H1 (cell line): ENCODE results near the gene NR2F1-AS1. TPM values are rescaled to one million over a fixed set of nuclear protein-coding genes. Genes with fewer than 3 reads are reported as not detected.

Experiments
- CTCF ChIA-PET: fragments of 300-600 bp; sonication (Branson Sonifier 250); formaldehyde crosslinking; loops from one replicate; lab custom pipeline; 2021; ENCODE audit not compliant: partially characterized antibody; lab: Charles Lee
- POLR2A ChIA-PET: fragments of 300-600 bp; sonication (Branson Sonifier 250); formaldehyde crosslinking; loops from one replicate; lab custom pipeline; 2021; ENCODE audit warnings: inconsistent platforms; ENCODE audit not compliant: partially characterized antibody; lab: Charles Lee
- DNase-seq, 2 experiments: peaks; one replicate each; pipeline versions ENCODE4 v3.0.0 to v3.0.0-alpha.2; 2010 to 2022; ENCODE audit warnings: low spot score in 2 of 2, low read depth in 1 of 2, mixed read lengths in 1 of 2
- FAIRE-seq: peaks from 2 replicates; lab custom pipeline; 2011; peaks lifted over from hg19 to GRCh38; lab: Jason Lieb, UNC
- H2AFZ ChIP-seq: 2 replicates; pipeline ENCODE4 v1.8.1; 2012; ENCODE audit warnings: low read length, inconsistent platforms
- H2AK5ac ChIP-seq: 2 replicates; pipeline ENCODE4 v1.6.1; 2013; ENCODE audit warnings: low read depth, low read length
- H2BK120ac ChIP-seq: replicated peaks from 2 replicates; pipeline ENCODE3; 2013; ENCODE audit warnings: low read depth, low read length, inconsistent platforms
- H2BK12ac ChIP-seq: 2 replicates; pipeline ENCODE4 v1.6.1; 2013; ENCODE audit warnings: low read depth, low read length
- H2BK15ac ChIP-seq: 2 replicates; pipeline ENCODE4 v1.6.1; 2013; ENCODE audit warnings: low read length
- H2BK20ac ChIP-seq: 2 replicates; pipeline ENCODE4 v1.6.1; 2013; ENCODE audit warnings: low read length
- H2BK5ac ChIP-seq: 2 replicates; pipeline ENCODE4 v1.6.1; 2013; ENCODE audit warnings: low read depth, low read length
- H3K14ac ChIP-seq: 2 replicates; pipeline ENCODE4 v1.6.1; 2013; ENCODE audit warnings: inconsistent platforms; ENCODE audit not compliant: insufficient read length
- H3K18ac ChIP-seq: 2 replicates; pipeline ENCODE4 v1.6.1; 2013; ENCODE audit warnings: low read length; ENCODE audit errors: extremely low read depth
- H3K23ac ChIP-seq: 2 replicates; pipeline ENCODE4 v1.6.1; 2013; ENCODE audit warnings: inconsistent platforms; ENCODE audit not compliant: insufficient read length
- H3K23me2 ChIP-seq: 2 replicates; pipeline ENCODE4 v1.6.1; 2013; ENCODE audit warnings: low read depth, low read length
- H3K27ac ChIP-seq: 2 replicates; pipeline ENCODE4 v1.6.1; 2011; ENCODE audit warnings: low read depth, low read length, inconsistent platforms
- H3K27me3 ChIP-seq, 4 experiments: replicated peaks in 1 of 4; 1 replicate in 1 of 4; 2 replicates in 3 of 4; pipeline versions ENCODE4 v1.6.1 to v1.8.1; 2011 to 2013; ENCODE audit warnings: low read length in 3 of 4, mild to moderate bottlenecking in 3 of 4, inconsistent platforms in 2 of 4, mixed read lengths in 2 of 4, moderate library complexity in 1 of 4; ENCODE audit not compliant: control insufficient read depth in 3 of 4, insufficient read depth in 3 of 4; ENCODE audit errors: extremely low read depth in 1 of 4
- H3K36me3 ChIP-seq, 4 experiments: 2 replicates each; pipeline versions ENCODE4 v1.6.1 to v1.8.1; 2011 to 2013; ENCODE audit warnings: mild to moderate bottlenecking in 4 of 4, low read length in 3 of 4, moderate library complexity in 2 of 4, control low read depth in 1 of 4, inconsistent platforms in 1 of 4; ENCODE audit not compliant: insufficient read depth in 4 of 4, control insufficient read depth in 2 of 4
- H3K4ac ChIP-seq: replicated peaks from 2 replicates; pipeline ENCODE3; 2013; ENCODE audit warnings: low read length, low read depth, mixed read lengths, inconsistent platforms; ENCODE audit not compliant: insufficient read length
- H3K4me1 ChIP-seq, 4 experiments: replicated peaks in 1 of 4; 1 replicate in 1 of 4; 2 replicates in 3 of 4; pipeline versions ENCODE4 v1.6.1 to v1.8.1; 2011 to 2013; ENCODE audit warnings: low read length in 3 of 4, inconsistent platforms in 2 of 4, mixed read lengths in 1 of 4; ENCODE audit not compliant: insufficient read depth in 4 of 4, control insufficient read depth in 3 of 4
- H3K4me2 ChIP-seq, 2 experiments: 2 replicates each; pipeline versions ENCODE4 v1.6.1 to v1.8.1; 2011 to 2013; ENCODE audit warnings: low read depth in 2 of 2, low read length in 2 of 2, control low read depth in 1 of 2, inconsistent platforms in 1 of 2, mild to moderate bottlenecking in 1 of 2; ENCODE audit not compliant: insufficient read depth in 1 of 2
- H3K4me3 ChIP-seq, 4 experiments: fragments of 200-600, 300-600 bp in 1 of 4; sonication (generic), shearing (Covaris generic), sonication (Bioruptor Twin) in 1 of 4; 2 replicates each; pipeline versions ENCODE4 v1.5.1 to v1.8.1; 2011 to 2016; ENCODE audit warnings: low read length in 4 of 4, low read depth in 3 of 4, control low read depth in 2 of 4, inconsistent platforms in 2 of 4, mild to moderate bottlenecking in 2 of 4, mixed read lengths in 1 of 4, moderate library complexity in 1 of 4; ENCODE audit not compliant: insufficient read depth in 2 of 4; ENCODE audit errors: extremely low read depth in 1 of 4
- H3K56ac ChIP-seq: replicated peaks from 2 replicates; pipeline ENCODE3; 2013; ENCODE audit warnings: low read depth, mild to moderate bottlenecking, mixed read lengths, low read length, inconsistent platforms; ENCODE audit not compliant: insufficient read length
- H3K79me1 ChIP-seq: 2 replicates; pipeline ENCODE4 v1.6.1; 2013; ENCODE audit warnings: low read depth, low read length, control low read depth
- H3K79me2 ChIP-seq, 2 experiments: 2 replicates each; pipeline versions ENCODE4 v1.6.1 to v1.8.1; 2012 to 2013; ENCODE audit warnings: low read length in 2 of 2, mild to moderate bottlenecking in 2 of 2, inconsistent platforms in 1 of 2; ENCODE audit not compliant: insufficient read depth in 2 of 2, control insufficient read depth in 1 of 2
- H3K9ac ChIP-seq, 4 experiments: replicated peaks in 1 of 4; 1 replicate in 1 of 4; 2 replicates in 3 of 4; pipeline versions ENCODE4 v1.6.1 to v1.8.1; 2011 to 2013; ENCODE audit warnings: low read depth in 3 of 4, low read length in 3 of 4, control low read depth in 2 of 4, mild to moderate bottlenecking in 2 of 4, moderate library complexity in 2 of 4, inconsistent platforms in 1 of 4; ENCODE audit errors: extremely low read depth in 1 of 4
- H3K9me3 ChIP-seq, 2 experiments: 2 replicates each; pipeline versions ENCODE4 v1.6.1 to v1.8.1; 2012 to 2013; ENCODE audit warnings: mild to moderate bottlenecking in 2 of 2, moderate library complexity in 2 of 2, control low read depth in 1 of 2, inconsistent platforms in 1 of 2, low read depth in 1 of 2, low read length in 1 of 2, mixed read lengths in 1 of 2; ENCODE audit not compliant: insufficient read depth in 2 of 2
- H4K20me1 ChIP-seq, 2 experiments: replicated peaks in 1 of 2; 2 replicates each; pipeline versions ENCODE3 to v1.8.1; 2011 to 2013; ENCODE audit warnings: inconsistent platforms in 2 of 2, low read length in 2 of 2, mild to moderate bottlenecking in 1 of 2; ENCODE audit not compliant: insufficient read depth in 2 of 2, control insufficient read depth in 1 of 2
- H4K5ac ChIP-seq: 2 replicates; pipeline ENCODE4 v1.6.1; 2013; ENCODE audit warnings: low read length, low read depth, mixed read lengths, inconsistent platforms; ENCODE audit not compliant: insufficient read length
- H4K8ac ChIP-seq: 2 replicates; pipeline ENCODE4 v1.8.0; 2013; ENCODE audit warnings: mild to moderate bottlenecking, moderate library complexity, low read length, inconsistent platforms; ENCODE audit not compliant: insufficient read depth; ENCODE audit errors: extremely low read depth
- H4K91ac ChIP-seq: replicated peaks from 2 replicates; pipeline ENCODE3; 2013; ENCODE audit warnings: low read length, mixed read lengths, inconsistent platforms; ENCODE audit not compliant: insufficient read length
- ATF3 ChIP-seq: IDR thresholded peaks from 2 replicates; pipeline ENCODE4 v1.6.1; 2011; ENCODE audit warnings: low read depth, mild to moderate bottlenecking, low read length; ENCODE audit not compliant: insufficient read depth
- BRCA1 ChIP-seq: IDR thresholded peaks from 2 replicates; pipeline ENCODE4 v1.6.1; 2012; ENCODE audit warnings: low read depth, low read length, improper control_type of control experiment
- CBX5 ChIP-seq: fragments of 300-800, 300-1000 bp; sonication (generic); IDR thresholded peaks from 2 replicates; pipeline ENCODE4 v1.7.1; 2016; ENCODE audit warnings: antibody characterized with exemption, low read length, low read depth
- CTBP2 ChIP-seq: IDR thresholded peaks from 2 replicates; pipeline ENCODE4 v1.7.0; 2011; ENCODE audit warnings: borderline replicate concordance, mild to moderate bottlenecking, moderate library complexity, mixed read lengths, low read length; ENCODE audit not compliant: insufficient read depth, insufficient read length
- GABPA ChIP-seq: IDR thresholded peaks from 2 replicates; pipeline ENCODE4 v1.6.1; 2011; ENCODE audit warnings: mild to moderate bottlenecking, low read length, moderate library complexity, borderline replicate concordance; ENCODE audit not compliant: insufficient read depth
- GTF2F1 ChIP-seq: IDR thresholded peaks from 2 replicates; pipeline ENCODE4 v1.6.1; 2012; ENCODE audit warnings: low read depth, low read length, improper control_type of control experiment, borderline replicate concordance
- KDM5A ChIP-seq: fragments of 200-600 bp; IDR thresholded peaks from 2 replicates; pipeline ENCODE4 v1.7.1; 2012; ENCODE audit warnings: mild to moderate bottlenecking, low read length, inconsistent platforms, mixed read lengths
- NANOG ChIP-seq: IDR thresholded peaks from 2 replicates; pipeline ENCODE4 v1.6.1; 2011; ENCODE audit warnings: low read length, low read depth, mild to moderate bottlenecking, inconsistent platforms; ENCODE audit not compliant: insufficient read depth, poor library complexity, severe bottlenecking
- PHF8 ChIP-seq: fragments of 200-600 bp; sonication (generic); conservative IDR thresholded peaks from 2 replicates; pipeline ENCODE4 v1.7.1; 2012; ENCODE audit warnings: low read depth, mild to moderate bottlenecking, inconsistent platforms, low read length, moderate library complexity
- POLR2AphosphoS5 ChIP-seq: IDR thresholded peaks from 2 replicates; pipeline ENCODE4 v1.6.1; 2011; ENCODE audit warnings: low read depth, low read length
- RFX5 ChIP-seq: IDR thresholded peaks from 2 replicates; pipeline ENCODE4 v1.6.1; 2011; ENCODE audit warnings: low read depth, low read length, improper control_type of control experiment, borderline replicate concordance
- RXRA ChIP-seq: IDR thresholded peaks from 2 replicates; pipeline ENCODE4 v1.6.1; 2011; ENCODE audit warnings: low read depth, mild to moderate bottlenecking, low read length, moderate library complexity; ENCODE audit not compliant: insufficient read depth
- TAF1 ChIP-seq: IDR thresholded peaks from 2 replicates; pipeline ENCODE4 v1.6.1; 2011; ENCODE audit warnings: mild to moderate bottlenecking, low read depth, low read length
- TBP ChIP-seq: IDR thresholded peaks from 2 replicates; pipeline ENCODE4 v1.6.1; 2011; ENCODE audit warnings: low read depth, low read length, improper control_type of control experiment
- WGBS, 2 experiments: shearing (Covaris generic) in 1 of 2; methylation state at CpG; one replicate each; pipeline versions ENCODE4 v1.1.6 to v1.1.7; 2013 to 2015; ENCODE audit warnings: low lambda C conversion rate in 2 of 2, mixed read lengths in 2 of 2, inconsistent platforms in 1 of 2, low coverage in 1 of 2, missing lambda C conversion rate in 1 of 2; ENCODE audit not compliant: insufficient replicate concordance in 2 of 2, insufficient coverage in 1 of 2, insufficient read length in 1 of 2; ENCODE audit errors: extremely low coverage in 1 of 2, missing lambda C conversion rate in 1 of 2; 5-methylcytosine and 5-hydroxymethylcytosine counted together
- polyA plus RNA-seq, 7 experiments: library from polyadenylated mRNA; depleted of rRNA in 3 of 7; stranded (reverse) in 5 of 7; unstranded in 2 of 7; fragments of >200 nt in 5 of 7; fragments of 200-250 nt in 2 of 7; gene quantifications; 1 replicate in 5 of 7; 2 replicates in 1 of 7; 4 replicates in 1 of 7; pipeline versions ENCODE4 v1.2.1 to v1.2.3, GENCODE V29; 2011 to 2013; ENCODE audit warnings: missing spikeins in 2 of 7, mixed read lengths in 2 of 7
- total RNA-seq: library from RNA; stranded (reverse); fragmentation: NEBNext Ultra II Directional; extraction: Animal tissue kit (Norgen Biotek cat#: 25700); gene quantifications from 2 replicates; pipeline ENCODE4 v1.2.1, GENCODE V29; 2021

The NR2F1-AS1 gene
- total and polyA plus RNA-seq, 2 of the 8 experiments (the other 6 are each of a cell fraction or from before 2014, with no cell fraction given): 1.6 to 5.6 TPM

- no peak overlapping the region for H3K4me3 ChIP-seq
- H3K79me1 ChIP-seq: no peaks in the 10 kb centered on the region
- H4K91ac ChIP-seq: no peak overlapping the region
- H2BK15ac ChIP-seq: no peak overlapping the region
- no peak overlapping the region for H2BK20ac ChIP-seq
- H3K14ac ChIP-seq: no peak overlapping the region
- no peak overlapping the region for H3K18ac ChIP-seq
- H3K4ac ChIP-seq: no peak overlapping the region
- H2AFZ ChIP-seq: no peak overlapping the region
- H2BK120ac ChIP-seq: no peak overlapping the region
- no peak overlapping the region for H4K5ac ChIP-seq
- no peaks in the 10 kb centered on the region for H3K27me3 ChIP-seq
- no peak overlapping the region for H3K56ac ChIP-seq
- CTCF ChIA-PET: no interaction called here
- no peak overlapping the region for H3K27ac ChIP-seq
- no peaks in the 10 kb centered on the region for H3K79me2 ChIP-seq
- H3K9me3 ChIP-seq: no peaks in the 10 kb centered on the region
- no peak overlapping the region for H4K8ac ChIP-seq
- H2BK12ac ChIP-seq: no peak overlapping the region
- H3K36me3 ChIP-seq: no peaks in the 10 kb centered on the region
- DNase-seq (no peak), FAIRE-seq (no peak)
- no peak overlapping the region for H3K4me2 ChIP-seq
- no peaks in the 10 kb centered on the region for H3K23me2 ChIP-seq
- 95% methylated on average over 1 of the region's 1 CpG; no CpG with 5 or more reads in 1 of the 2 experiments for WGBS, 2 experiments
- no peak overlapping the region for H3K9ac ChIP-seq
- no peak overlapping the region for H3K23ac ChIP-seq
- H3K4me1 ChIP-seq: peaks cover 4 to 14% (median 8%) of the 10 kb centered on the region in 4 experiments; a peak in 6 of 7 replicates
- H2BK5ac ChIP-seq: no peak overlapping the region
- no peak overlapping the region for H2AK5ac ChIP-seq
- H4K20me1 ChIP-seq: no peaks in the 10 kb centered on the region
- POLR2A ChIA-PET: no interaction called here
- TF ChIP-seq GABPA: no peak
- no peak for TF ChIP-seq KDM5A
- no peak for TF ChIP-seq CBX5
- TF ChIP-seq RFX5: no peak
- no peak for TF ChIP-seq RXRA
- no peak for TF ChIP-seq NANOG
- TF ChIP-seq PHF8: no peak
- TF ChIP-seq TAF1: no peak
- no peak for TF ChIP-seq CTBP2
- no peak for TF ChIP-seq TBP
- TF ChIP-seq POLR2AphosphoS5: no peak
- TF ChIP-seq GTF2F1: no peak
- TF ChIP-seq ATF3: no peak
- TF ChIP-seq BRCA1: no peak
Observed at GRCh38 chr5:93427316-93427715, 153.7 kb downstream of the NR2F1-AS1 start.
